ENCODE data around the gene NEU1. TPM values are rescaled to one million over a fixed set of nuclear protein-coding genes. Genes with fewer than 3 reads are reported as not detected.

The NEU1 gene
- total RNA-seq, 1 experiment from 2014 or later = 36.2 TPM

GRCh38 chr6:31905041-31905440 is 42.4 kb upstream of the NEU1 start:
- Histone ChIP-seq H3K9me3 (ENCODE audit: control insufficient read depth, low read depth, low read length) (no peaks in the 10 kb centered on the region), H4K8ac (replicated peaks; ENCODE audit: insufficient read length, low read depth, low read length) (no peak overlapping the region), H3K79me1 (ENCODE audit: insufficient read depth, low read depth, low read length, poor library complexity, severe bottlenecking) (no peaks in the 10 kb centered on the region), H3K27me3 (ENCODE audit: insufficient read depth, low read length) (no peaks in the 10 kb centered on the region), H3K9ac (ENCODE audit: extremely low read depth, insufficient read length, low read length) (no peak overlapping the region), H2AK5ac (ENCODE audit: insufficient read length, low read length) (no peak overlapping the region), H2AFZ (ENCODE audit: low read length) (no peak overlapping the region), H4K5ac (ENCODE audit: insufficient read length, low read depth, low read length) (no peak overlapping the region), H3K14ac (ENCODE audit: insufficient read depth, low read length) (no peak overlapping the region), H2BK15ac (ENCODE audit: low read depth, low read length) (no peak overlapping the region), H3K23ac (ENCODE audit: insufficient read length, low read depth, low read length) (no peak overlapping the region), H2BK120ac (ENCODE audit: low read depth, low read length, poor library complexity, severe bottlenecking) (no peak overlapping the region), H3K4me2 (ENCODE audit: insufficient read depth, insufficient read length, low read length) (no peak overlapping the region), H3K4ac (ENCODE audit: low read depth, low read length) (no peak overlapping the region), H4K20me1 (ENCODE audit: control insufficient read depth, insufficient read depth, insufficient read length) (no peaks in the 10 kb centered on the region), H2BK12ac (ENCODE audit: insufficient read length, low read depth, low read length) (no peak overlapping the region), H2BK5ac (ENCODE audit: insufficient read length, low read length) (no peak overlapping the region), H3K27ac (ENCODE audit: insufficient read length, low read depth, low read length) (no peak overlapping the region), H3K56ac (ENCODE audit: insufficient read length, low read depth, low read length) (no peak overlapping the region), H2BK20ac (ENCODE audit: low read depth, low read length, poor library complexity, severe bottlenecking) (no peak overlapping the region), H3K23me2 (ENCODE audit: insufficient read length, low read depth, low read length, poor library complexity, severe bottlenecking) (no peaks in the 10 kb centered on the region), H3T11ph (ENCODE audit: low read length) (no peak overlapping the region), H3K18ac (ENCODE audit: insufficient read length, low read depth, low read length) (no peak overlapping the region), H3K4me1 (ENCODE audit: insufficient read depth, low read length) (no peaks in the 10 kb centered on the region; the same call in 1 of the 2 replicates), H3K79me2 (ENCODE audit: insufficient read depth, low read length) (no peaks in the 10 kb centered on the region), H4K91ac (ENCODE audit: insufficient read length, low read depth, low read length) (no peak overlapping the region)
- H3K27ac Mint-ChIP-seq = no peak overlapping the region
- no peak overlapping the region for H3K4me3 Mint-ChIP-seq
- peaks cover 0 to 3% (median under 1%) of the 10 kb centered on the region in 3 experiments; a peak in 4 of 7 replicates for H3K36me3 Mint-ChIP-seq (ENCODE audit: insufficient read depth in 1 of 3, low read depth in 3 of 3)
- no peak for TF ChIP-seq CTCF (conservative IDR thresholded peaks at IDR 0.05)
- DNase-seq = no peak
- peaks cover 17 to 30% of the 10 kb centered on the region in 2 experiments for H3K4me1 Mint-ChIP-seq
- no peaks in the 10 kb centered on the region; a peak in 1 of 5 replicates for H3K9me3 Mint-ChIP-seq
- no CpG with 5 or more reads among the region's 1 CpG for WGBS (ENCODE audit: extremely low coverage, insufficient read length, low lambda C conversion rate)
- H3K27me3 Mint-ChIP-seq (ENCODE audit: low read depth) = no peaks in the 10 kb centered on the region; the same call in none of the 2 replicates
